Measurements from ENCODE around the gene SYMPK.

DNA sequence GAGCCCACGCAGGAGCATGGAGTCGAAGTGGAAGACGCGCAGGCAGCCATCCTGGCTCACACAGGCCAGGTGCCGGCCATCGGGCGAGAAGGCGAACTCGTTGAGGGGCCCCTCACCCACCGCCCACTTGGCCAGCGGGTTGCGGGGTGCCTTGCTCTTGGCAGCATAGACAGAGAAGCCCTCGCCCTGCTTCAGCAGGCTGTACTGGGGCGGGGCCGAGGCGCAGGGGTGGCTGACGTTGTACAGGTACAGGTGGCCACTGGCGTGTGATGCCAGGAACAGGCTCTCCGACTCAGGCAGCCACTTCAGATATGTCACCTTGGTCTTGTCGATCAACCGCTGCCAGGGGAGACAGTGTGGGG lies 76.4 kb downstream of the SYMPK start:
- TF ChIP-seq CTCF (IDR thresholded peaks at IDR 0.05) (no peak), POLR2A (IDR thresholded peaks at IDR 0.05) (no peak)

Measured in suprapubic skin (tissue), 3 donors.